IMR-90 (cell line): ENCODE data around the gene FOSL2. TPM values are rescaled to one million over a fixed set of nuclear protein-coding genes. Genes with fewer than 3 reads are reported as not detected.

Experiments
- ATAC-seq: fragments of 200-7000 bp; cut with Tn5 transposase; 2 replicates; pipeline ENCODE4 v1.9.1; 2020; ENCODE audit warnings: low read depth, mild to moderate bottlenecking, moderate library complexity
- BruUV-seq: library from RNA; stranded (reverse); fragments of 400-500 nt; replicated peaks from 2 replicates; lab custom pipeline; 2021; lab: Mats Ljungman, UMichigan
- CTCF ChIA-PET: fragments of 300-600 bp; formaldehyde crosslinking; extraction: SDS; loops from one replicate; lab custom pipeline; 2021; ENCODE audit warnings: antibody characterized with exemption; lab: Yijun Ruan, JAX
- POLR2A ChIA-PET: fragments of 300-600 bp; sonication (Branson Sonifier 250); formaldehyde crosslinking; loops from one replicate; lab custom pipeline; 2022; ENCODE audit warnings: antibody characterized with exemption; ENCODE audit not compliant: unreplicated experiment; lab: Charles Lee
- DNase-seq: peaks from one replicate; pipeline ENCODE4 v3.0.0; 2013
- H2AFZ ChIP-seq: replicated peaks from 2 replicates; pipeline ENCODE3; 2013; ENCODE audit warnings: low read length, mild to moderate bottlenecking; ENCODE audit not compliant: poor library complexity
- H2AK5ac ChIP-seq: 2 replicates; pipeline ENCODE4 v1.6.1; 2013; ENCODE audit warnings: low read depth, low read length, inconsistent platforms
- H2AK9ac ChIP-seq: replicated peaks from 2 replicates; pipeline ENCODE3; 2013; ENCODE audit warnings: mild to moderate bottlenecking, low read depth, low read length, moderate library complexity; ENCODE audit not compliant: poor library complexity
- H2BK120ac ChIP-seq: 2 replicates; pipeline ENCODE4 v1.6.1; 2013; ENCODE audit warnings: low read depth, low read length, inconsistent platforms
- H2BK15ac ChIP-seq: 3 replicates; pipeline ENCODE4 v1.6.1; 2013; ENCODE audit warnings: low read depth, low read length, inconsistent platforms
- H2BK20ac ChIP-seq: 2 replicates; pipeline ENCODE4 v1.6.1; 2013; ENCODE audit warnings: low read depth, mild to moderate bottlenecking, inconsistent platforms, low read length, moderate library complexity
- H2BK5ac ChIP-seq: 2 replicates; pipeline ENCODE4 v1.6.1; 2013; ENCODE audit warnings: mild to moderate bottlenecking, low read depth, low read length, inconsistent platforms; ENCODE audit not compliant: poor library complexity, severe bottlenecking
- H3K14ac ChIP-seq: replicated peaks from 2 replicates; pipeline ENCODE4 v1.6.1; 2013; ENCODE audit warnings: low read depth, low read length, inconsistent platforms
- H3K18ac ChIP-seq: 2 replicates; pipeline ENCODE4 v1.6.1; 2013; ENCODE audit warnings: low read depth, low read length, control low read depth
- H3K23ac ChIP-seq: 2 replicates; pipeline ENCODE4 v1.6.1; 2013; ENCODE audit warnings: low read depth, low read length, inconsistent platforms
- H3K27ac ChIP-seq: 2 replicates; pipeline ENCODE4 v1.5.1; 2013; ENCODE audit warnings: mild to moderate bottlenecking, control low read depth, low read length; ENCODE audit not compliant: insufficient read depth
- H3K27me3 ChIP-seq: 2 replicates; pipeline ENCODE4 v1.6.1; 2013; ENCODE audit warnings: low read length; ENCODE audit not compliant: control insufficient read depth, insufficient read depth
- H3K36me3 ChIP-seq: 2 replicates; pipeline ENCODE4 v1.6.1; 2013; ENCODE audit warnings: low read length, mixed read lengths; ENCODE audit not compliant: control insufficient read depth, insufficient read depth
- H3K4ac ChIP-seq: 2 replicates; pipeline ENCODE4 v1.6.1; 2013; ENCODE audit warnings: low read depth, low read length, inconsistent platforms
- H3K4me1 ChIP-seq: 2 replicates; pipeline ENCODE4 v1.6.1; 2013; ENCODE audit warnings: low read length, mixed read lengths; ENCODE audit not compliant: control insufficient read depth, insufficient read depth
- H3K4me2 ChIP-seq: 2 replicates; pipeline ENCODE4 v1.6.1; 2013; ENCODE audit warnings: low read depth, mild to moderate bottlenecking, control low read depth, low read length, moderate library complexity
- H3K4me3 ChIP-seq: 2 replicates; pipeline ENCODE4 v1.5.1; 2013; ENCODE audit warnings: low read depth, mild to moderate bottlenecking, control low read depth, low read length, moderate library complexity; ENCODE audit not compliant: insufficient read depth
- H3K56ac ChIP-seq: 2 replicates; pipeline ENCODE4 v1.6.1; 2013; ENCODE audit warnings: low read length, inconsistent platforms; ENCODE audit not compliant: insufficient read depth; ENCODE audit errors: extremely low read depth
- H3K79me1 ChIP-seq, 2 experiments: 2 replicates each; pipeline ENCODE4 v1.6.1; 2013; ENCODE audit warnings: low read length in 2 of 2, inconsistent platforms in 1 of 2, low read depth in 1 of 2
- H3K9ac ChIP-seq: 2 replicates; pipeline ENCODE4 v1.6.1; 2013; ENCODE audit warnings: low read depth, low read length, control low read depth
- H3K9me1 ChIP-seq: 2 replicates; pipeline ENCODE4 v1.6.1; 2013; ENCODE audit warnings: low read length, inconsistent platforms; ENCODE audit not compliant: insufficient read depth
- H3K9me3 ChIP-seq: 2 replicates; pipeline ENCODE4 v1.6.1; 2013; ENCODE audit warnings: low read length; ENCODE audit not compliant: control insufficient read depth, insufficient read depth
- H4K20me1 ChIP-seq: 2 replicates; pipeline ENCODE4 v1.6.1; 2013; ENCODE audit warnings: low read length, inconsistent platforms; ENCODE audit not compliant: insufficient read depth
- H4K5ac ChIP-seq: 2 replicates; pipeline ENCODE4 v1.6.1; 2013; ENCODE audit warnings: mild to moderate bottlenecking, low read depth, low read length, control low read depth
- H4K8ac ChIP-seq, 2 experiments: 2 replicates each; pipeline ENCODE4 v1.6.1; 2013; ENCODE audit warnings: low read depth in 2 of 2, low read length in 2 of 2, control low read depth in 1 of 2, inconsistent platforms in 1 of 2
- H4K91ac ChIP-seq: 2 replicates; pipeline ENCODE4 v1.6.1; 2013; ENCODE audit warnings: low read depth, low read length, inconsistent platforms; ENCODE audit not compliant: insufficient read depth
- BHLHE40 ChIP-seq: fragments of 150-350 bp; IDR thresholded peaks from 2 replicates; pipeline ENCODE4 v1.6.1; 2016; ENCODE audit warnings: mild to moderate bottlenecking, low read depth, low read length
- CEBPB ChIP-seq: IDR thresholded peaks from 2 replicates; pipeline ENCODE4 v1.6.1; 2012; ENCODE audit warnings: low read depth, low read length, improper control_type of control experiment
- CHD1 ChIP-seq: IDR thresholded peaks from 2 replicates; pipeline ENCODE4 v1.6.1; 2012; ENCODE audit warnings: low read depth, low read length, improper control_type of control experiment
- FOS ChIP-seq: fragments of 150-350 bp; IDR thresholded peaks from 2 replicates; pipeline ENCODE4 v1.6.1; 2016; ENCODE audit warnings: low read depth, low read length
- MAZ ChIP-seq: IDR thresholded peaks from 2 replicates; pipeline ENCODE4 v1.6.1; 2012; ENCODE audit warnings: low read depth, mild to moderate bottlenecking, low read length, improper control_type of control experiment, moderate library complexity, borderline replicate concordance
- MXI1 ChIP-seq: IDR thresholded peaks from 2 replicates; pipeline ENCODE4 v1.6.1; 2012; ENCODE audit warnings: low read depth, mild to moderate bottlenecking, low read length, moderate library complexity, borderline replicate concordance
- POLR2A ChIP-seq: IDR thresholded peaks from 2 replicates; pipeline ENCODE4 v1.6.1; 2012; ENCODE audit warnings: mild to moderate bottlenecking, low read depth, low read length
- RFX5 ChIP-seq: IDR thresholded peaks from 2 replicates; pipeline ENCODE4 v1.8.0; 2012; ENCODE audit warnings: low read depth, mild to moderate bottlenecking, low read length, moderate library complexity
- WGBS, 2 experiments: methylation state at CpG; one replicate each; pipeline versions ENCODE4 v1.1.5 to v1.1.7; 2013; ENCODE audit warnings: missing lambda C conversion rate in 2 of 2; ENCODE audit not compliant: insufficient read length in 1 of 2; ENCODE audit errors: extremely low coverage in 2 of 2; 5-methylcytosine and 5-hydroxymethylcytosine counted together
- dilution Hi-C: fragments of 300-500 bp; cut with HindIII; formaldehyde crosslinking; loops from one replicate; pipeline ENCODE4 v1.14.3; 2018; ENCODE audit warnings: low sequenced_read_pairs; ENCODE audit not compliant: unreplicated experiment
- in situ Hi-C: fragments of 300-500 bp; cut with MboI; formaldehyde crosslinking; loops from 3 replicates; pipeline ENCODE4 v1.14.3; 2019; ENCODE audit warnings: low sequenced_read_pairs, inconsistent platforms, mixed read lengths
- intact Hi-C: fragments of 100-400 bp; cut with micrococcal nuclease; formaldehyde crosslinking; loops from 2 replicates; pipeline ENCODE4 v1.10.0; 2022
- polyA plus RNA-seq, 3 experiments: library from polyadenylated mRNA; depleted of rRNA; stranded (reverse); fragments of >200 nt; gene quantifications; 2 replicates each; pipeline ENCODE4 v1.2.3, GENCODE V29; 2012; ENCODE audit warnings: low replicate concordance in 1 of 3
- total RNA-seq: library from RNA; depleted of rRNA; stranded (reverse); fragments of >200 nt; gene quantifications from 2 replicates; pipeline ENCODE4 v1.2.3, GENCODE V29; 2012
- TF ChIP-seq, protein P1 (sequence below): fragments of 150-350 bp; IDR thresholded peaks from 2 replicates; pipeline ENCODE4 v1.6.1; 2016; ENCODE audit warnings: low read depth, mild to moderate bottlenecking, low read length, moderate library complexity, borderline replicate concordance

The FOSL2 gene
- total and polyA plus RNA-seq, 2 of the 4 experiments (the other 2 are of a cell fraction), result 31.4 to 46.3 TPM

DNA sequence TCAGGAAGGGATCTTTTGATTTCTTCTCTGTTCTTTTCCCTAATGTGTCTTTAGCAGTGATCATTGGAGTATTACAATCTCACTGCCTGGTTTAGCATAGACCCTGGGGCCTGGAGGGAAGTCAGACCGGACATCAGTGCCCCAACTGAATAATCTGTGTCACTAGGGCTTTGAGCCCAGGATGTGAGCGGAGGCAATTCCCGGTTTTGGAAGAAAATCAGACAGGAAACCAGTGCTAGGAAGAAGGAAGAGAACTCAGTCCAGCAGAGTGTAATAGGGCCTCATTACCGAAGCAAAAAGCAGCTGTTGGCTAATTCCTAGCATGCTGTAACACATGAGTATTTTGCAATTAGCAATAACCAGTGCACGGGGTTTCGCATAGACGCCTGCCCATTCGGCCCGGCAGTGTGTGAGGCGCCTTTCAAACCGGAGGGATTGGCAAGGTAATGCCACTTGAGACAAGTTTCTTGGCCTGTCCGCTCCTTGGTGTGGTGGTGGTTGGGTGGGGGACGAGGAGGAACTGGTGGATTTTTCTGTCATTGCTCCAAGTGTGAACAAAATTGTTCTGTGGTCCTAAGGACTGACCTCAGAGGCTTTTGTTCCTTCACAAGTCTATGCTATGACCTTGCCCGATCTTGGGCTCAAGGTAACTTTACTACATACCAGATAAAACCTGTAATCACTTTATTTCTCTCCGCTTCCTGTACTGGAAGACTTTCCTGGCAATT, 2.8 kb downstream of the FOSL2 start:
- CTCF ChIA-PET, result interaction anchor here (0.5 to 1.2 kb wide), 2 partner anchors 18 to 1319 kb away, joined by 3 to 5 read pairs; no protein-coding TSS in a partner anchor
- in situ Hi-C loops (loop anchor here (5.0 to 10.0 kb wide), 2 partner anchors 431 to 638 kb away; no protein-coding TSS in a partner anchor), intact Hi-C loops (loop anchor here (1.0 to 10.0 kb wide), 6 partner anchors 231 to 692 kb away; partner anchors contain the start of gene MRPL33), dilution Hi-C loops (no loop called here)
- Histone ChIP-seq H3K4me1 (peaks cover 25% of the 10 kb centered on the region), H2BK20ac (peak overlapping the region; percentile 30), H4K91ac (peak overlapping the region; percentile 86), H3K23ac (peak overlapping the region; percentile 85), H3K4me3 (peak overlapping the region; percentile 91), H3K9me3 (no peaks in the 10 kb centered on the region), H3K9me1 (peaks cover 15% of the 10 kb centered on the region), H3K36me3 (peaks cover 32% of the 10 kb centered on the region), H3K56ac (peak overlapping the region; percentile 96), H3K14ac (peak overlapping the region; percentile 93), H2BK5ac (peak overlapping the region; percentile 92), H2BK15ac (peak overlapping the region; percentile 53; the same call in 1 of the 3 replicates), H4K20me1 (peaks cover 64% of the 10 kb centered on the region), H3K9ac (peak overlapping the region; percentile 95), H4K5ac (peak overlapping the region; percentile 74), H3K4me2 (peak overlapping the region; percentile 88), H3K27me3 (no peaks in the 10 kb centered on the region), H2AFZ (peak overlapping the region; percentile 11), H2BK120ac (peak overlapping the region; percentile 81), H2AK9ac (peak overlapping the region; percentile 96), H3K4ac (peak overlapping the region; percentile 96), H3K27ac (peak overlapping the region; percentile 89), H4K8ac (peak overlapping the region; percentile 44 to 88), H2AK5ac (peak overlapping the region; percentile 91), H3K18ac (peak overlapping the region; percentile 87), H3K79me1 (peaks cover 0 to 28% of the 10 kb centered on the region in 2 experiments; a peak in 2 of 4 replicates)
- POLR2A ChIA-PET, result interaction anchor here (0.6 kb wide), 2 partner anchors 29 to 119 kb away, joined by 4 to 5 read pairs; no protein-coding TSS in a partner anchor
- no TSS peak for BruUV-seq
- peak; percentile 56 for DNase-seq
- WGBS, 2 experiments, result 5% methylated on average over 3 of the region's 15 CpGs; no CpG with 5 or more reads in 1 of the 2 experiments
- TF ChIP-seq, protein P1, sequence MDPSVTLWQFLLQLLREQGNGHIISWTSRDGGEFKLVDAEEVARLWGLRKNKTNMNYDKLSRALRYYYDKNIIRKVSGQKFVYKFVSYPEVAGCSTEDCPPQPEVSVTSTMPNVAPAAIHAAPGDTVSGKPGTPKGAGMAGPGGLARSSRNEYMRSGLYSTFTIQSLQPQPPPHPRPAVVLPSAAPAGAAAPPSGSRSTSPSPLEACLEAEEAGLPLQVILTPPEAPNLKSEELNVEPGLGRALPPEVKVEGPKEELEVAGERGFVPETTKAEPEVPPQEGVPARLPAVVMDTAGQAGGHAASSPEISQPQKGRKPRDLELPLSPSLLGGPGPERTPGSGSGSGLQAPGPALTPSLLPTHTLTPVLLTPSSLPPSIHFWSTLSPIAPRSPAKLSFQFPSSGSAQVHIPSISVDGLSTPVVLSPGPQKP, result no peak
- TF ChIP-seq CEBPB (peak; percentile 77), RFX5 (no peak), MAZ (no peak), FOS (no peak), MXI1 (no peak), BHLHE40 (peak; percentile 50; the same call in 1 of the 2 replicates), CHD1 (peak; percentile 35; the same call in 1 of the 2 replicates), POLR2A (no peak; the same call in 1 of the 2 replicates)
- no peak for ATAC-seq
